ENCODE measurements around the gene SCRN2.
A peak's percentile ranks its signal among the peaks of the same experiment; 100 is the strongest.

The SCRN2 gene

DNA sequence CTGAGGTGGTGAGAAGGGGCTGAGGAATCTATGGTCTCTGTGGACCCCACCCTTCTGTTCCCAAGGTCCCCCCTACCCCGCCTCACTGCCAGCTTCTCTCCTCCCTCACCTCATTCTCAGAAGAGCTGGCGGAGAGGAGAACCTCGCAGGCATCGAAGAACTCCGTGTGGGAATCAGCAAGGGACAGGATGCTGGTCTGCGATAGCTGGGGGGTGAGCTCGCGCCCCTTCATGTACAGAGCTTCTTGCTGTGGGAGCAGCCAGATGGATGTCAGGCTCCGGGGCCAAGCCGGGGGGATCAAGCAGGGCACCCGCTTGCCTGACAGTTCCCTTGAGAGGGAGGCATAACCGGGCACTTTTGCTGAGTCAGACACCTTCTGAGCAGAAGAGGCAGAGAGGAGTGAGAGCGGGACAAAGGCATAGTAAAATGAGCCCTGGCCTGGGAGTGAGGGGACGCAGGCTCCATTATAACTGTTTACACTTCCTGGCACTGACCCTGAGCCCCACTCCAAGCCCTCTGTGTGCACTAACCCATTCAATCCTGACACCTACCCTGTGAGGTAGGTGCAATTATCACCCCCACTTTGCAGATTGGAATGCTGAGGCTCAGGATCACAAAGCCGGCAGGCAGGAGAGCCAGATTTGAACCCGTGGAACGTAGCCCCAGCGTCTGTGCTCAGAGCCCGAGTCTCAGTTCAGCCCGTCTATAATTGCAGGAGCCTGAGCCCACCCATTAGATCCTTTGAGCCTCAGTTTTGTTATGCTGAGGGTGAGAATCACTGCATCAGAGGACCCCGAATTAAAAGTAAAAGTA is 25.8 kb downstream of the SCRN2 start:
- no peak overlapping the region for H3K4me2 ChIP-seq
- no peaks in the 10 kb centered on the region for H3K9me3 ChIP-seq (replicated peaks in 1 of 11)
- H3K4me3 ChIP-seq: no peak overlapping the region
- H3K9ac ChIP-seq: no peak overlapping the region
- H4K20me1 ChIP-seq: peaks cover 0 to 56% (median 4%) of the 10 kb centered on the region in 11 experiments; a peak in 11 of 22 replicates
- peaks cover 3 to 10% (median 4%) of the 10 kb centered on the region in 10 experiments; a peak in 18 of 20 replicates for H3K4me1 ChIP-seq
- no peak for TF ChIP-seq Cebpa-rat (IDR thresholded peaks at IDR 0.05)
- H3K27ac ChIP-seq: no peak overlapping the region
- H3K27me3 ChIP-seq: no peaks in the 10 kb centered on the region
- H3K36me3 ChIP-seq: peaks cover 73 to 93% (median 88%) of the 10 kb centered on the region in 11 experiments

DNA sequence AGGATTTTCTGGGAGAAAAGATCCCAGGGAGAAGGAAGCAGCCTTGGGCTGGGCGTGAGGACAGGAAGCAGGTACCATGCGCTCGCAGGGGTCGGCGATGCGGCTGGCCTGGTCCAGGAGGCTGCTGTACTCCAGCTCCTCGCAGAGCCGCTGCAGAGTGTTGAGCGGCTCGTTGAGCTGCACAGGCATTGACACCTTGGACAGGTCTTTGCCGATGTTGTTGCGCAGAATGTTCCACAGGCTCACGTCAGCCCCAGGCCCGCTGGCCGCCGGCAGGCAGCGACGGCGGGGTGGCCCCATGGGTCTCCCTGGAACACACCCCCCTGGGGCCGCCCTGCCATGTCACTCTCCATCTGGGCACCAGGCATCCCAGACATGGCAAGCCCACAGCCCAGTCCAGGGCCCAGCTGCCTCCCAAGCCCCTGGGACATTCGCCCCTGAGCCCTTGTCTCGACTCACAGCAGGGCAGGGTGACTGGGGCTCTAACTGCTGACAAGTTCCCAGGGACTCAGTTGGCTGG is 27.5 kb downstream of the SCRN2 start:
- H3K36me3 ChIP-seq: peaks cover 82 to 99% (median 95%) of the 10 kb centered on the region in 11 experiments
- H3K27ac ChIP-seq: no peak overlapping the region
- no peak overlapping the region for H3K4me3 ChIP-seq
- no peak overlapping the region for H3K4me2 ChIP-seq
- H4K20me1 ChIP-seq: peaks cover 0 to 51% (median 0%) of the 10 kb centered on the region in 11 experiments; a peak in 9 of 22 replicates
- H3K4me1 ChIP-seq: peaks cover 0 to 12% (median 0%) of the 10 kb centered on the region in 10 experiments; a peak in 8 of 20 replicates
- no peak overlapping the region; a peak in 1 of 22 replicates for H3K9ac ChIP-seq
- H3K9me3 ChIP-seq (replicated peaks in 1 of 11): no peaks in the 10 kb centered on the region
- H3K27me3 ChIP-seq: no peaks in the 10 kb centered on the region
- TF ChIP-seq Cebpa-rat (IDR thresholded peaks at IDR 0.05): no peak

DNA sequence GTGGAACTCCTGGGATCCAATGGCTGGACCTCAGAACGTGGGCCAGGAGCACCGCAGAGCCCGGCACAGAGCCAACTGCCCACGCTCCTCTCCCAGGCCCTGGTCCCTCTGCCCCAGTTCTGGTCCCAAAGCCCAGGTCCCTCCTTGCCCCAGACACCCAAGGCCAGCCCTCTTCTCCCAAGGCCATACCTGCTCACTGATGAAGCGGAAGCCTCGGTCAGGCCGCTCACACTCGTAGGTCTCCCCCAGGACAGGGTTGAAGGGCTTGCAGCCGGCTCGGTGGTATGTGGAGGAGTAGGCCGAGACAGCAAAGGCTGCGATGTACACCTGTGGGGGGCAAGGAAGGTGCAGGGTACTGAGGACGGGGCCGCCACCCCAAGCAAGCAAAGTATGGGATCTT is 28.0 kb downstream of the SCRN2 start:
- Histone ChIP-seq H3K27ac (no peak overlapping the region), H3K27me3 (no peaks in the 10 kb centered on the region), H3K4me2 (no peak overlapping the region), H4K20me1 (peaks cover 0 to 55% (median 0%) of the 10 kb centered on the region in 11 experiments; a peak in 8 of 22 replicates), H3K9me3 (replicated peaks in 1 of 11) (no peaks in the 10 kb centered on the region), H3K4me3 (no peak overlapping the region), H3K9ac (0 out of 22 replicates have a peak overlapping the region, but pooled peaks of 1 of the 11 experiments have one; percentile 9), H3K4me1 (peaks cover 0 to 12% (median 0%) of the 10 kb centered on the region in 10 experiments; a peak in 8 of 20 replicates), H3K36me3 (peaks cover 82 to 99% (median 95%) of the 10 kb centered on the region in 11 experiments)
- no peak for TF ChIP-seq Cebpa-rat (IDR thresholded peaks at IDR 0.05)

DNA sequence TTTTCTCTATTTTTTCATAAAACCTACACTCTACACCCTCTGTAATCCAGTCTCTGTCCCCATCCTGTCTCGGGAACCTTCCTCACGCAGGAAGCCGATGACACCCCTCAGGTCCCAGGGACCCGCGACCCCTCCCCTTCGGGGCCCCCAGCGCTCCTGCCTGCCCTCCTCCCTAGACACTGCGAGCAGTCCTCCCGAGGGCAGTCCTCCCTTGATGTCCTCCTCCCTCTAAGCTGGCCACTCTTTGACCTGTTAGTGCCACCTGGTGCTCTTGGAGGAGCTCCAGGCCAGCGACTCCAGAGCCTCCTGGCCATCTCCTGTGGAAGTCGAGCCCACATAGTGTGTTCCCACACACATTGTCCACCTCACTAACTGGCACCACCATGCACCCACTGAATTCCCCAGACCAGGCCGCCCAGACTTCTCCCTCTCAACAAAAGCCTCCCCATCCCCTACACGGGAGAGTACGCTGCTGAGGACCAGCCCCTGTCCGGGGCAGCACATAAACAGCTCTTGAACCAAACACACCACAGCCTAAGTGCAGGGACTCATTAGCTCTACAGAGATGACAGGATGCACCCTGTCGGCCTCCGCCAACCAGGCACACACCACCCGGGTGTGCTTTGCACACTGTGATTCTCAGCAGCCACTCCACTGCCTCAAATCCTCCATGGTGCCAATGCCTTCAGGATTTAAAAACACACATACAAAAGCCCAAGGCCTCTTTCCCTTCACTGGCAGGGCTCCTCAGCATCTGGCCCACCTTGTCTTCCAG is 28.7 kb downstream of the SCRN2 start:
- H3K4me3 ChIP-seq: no peak overlapping the region
- H3K9me3 ChIP-seq (replicated peaks in 1 of 11): no peaks in the 10 kb centered on the region
- H3K4me1 ChIP-seq: peaks cover 0 to 12% (median under 1%) of the 10 kb centered on the region in 10 experiments; a peak in 9 of 20 replicates
- H3K9ac ChIP-seq: 0 out of 22 replicates have a peak overlapping the region, but pooled peaks of 1 of the 11 experiments have one; percentile 9
- H3K27ac ChIP-seq: no peak overlapping the region
- H3K4me2 ChIP-seq: no peak overlapping the region
- TF ChIP-seq Cebpa-rat (IDR thresholded peaks at IDR 0.05): no peak
- no peaks in the 10 kb centered on the region for H3K27me3 ChIP-seq
- peaks cover 82 to 99% (median 95%) of the 10 kb centered on the region in 11 experiments for H3K36me3 ChIP-seq
- H4K20me1 ChIP-seq: peaks cover 0 to 63% (median 0%) of the 10 kb centered on the region in 11 experiments; a peak in 8 of 22 replicates

DNA sequence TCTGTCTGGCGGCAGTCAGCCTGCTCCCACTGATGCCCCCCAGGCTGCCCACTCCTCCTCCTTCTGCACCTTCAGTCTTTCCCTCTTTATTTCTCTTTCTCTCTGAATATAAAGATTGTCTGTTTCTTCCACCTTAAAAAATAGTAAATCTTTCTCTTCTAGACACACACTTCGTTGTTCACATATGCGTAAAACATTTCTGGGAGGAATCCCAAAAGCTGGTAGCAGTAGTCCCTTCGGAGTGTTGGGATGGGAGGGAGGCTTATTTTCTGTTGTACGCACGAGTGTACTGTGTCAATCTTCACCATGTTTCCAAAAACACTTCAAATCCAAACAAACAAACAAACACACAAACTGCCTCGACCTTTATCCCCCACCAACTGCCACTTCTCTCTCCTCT is 29.4 kb downstream of the SCRN2 start:
- no peak overlapping the region for H3K4me2 ChIP-seq

DNA sequence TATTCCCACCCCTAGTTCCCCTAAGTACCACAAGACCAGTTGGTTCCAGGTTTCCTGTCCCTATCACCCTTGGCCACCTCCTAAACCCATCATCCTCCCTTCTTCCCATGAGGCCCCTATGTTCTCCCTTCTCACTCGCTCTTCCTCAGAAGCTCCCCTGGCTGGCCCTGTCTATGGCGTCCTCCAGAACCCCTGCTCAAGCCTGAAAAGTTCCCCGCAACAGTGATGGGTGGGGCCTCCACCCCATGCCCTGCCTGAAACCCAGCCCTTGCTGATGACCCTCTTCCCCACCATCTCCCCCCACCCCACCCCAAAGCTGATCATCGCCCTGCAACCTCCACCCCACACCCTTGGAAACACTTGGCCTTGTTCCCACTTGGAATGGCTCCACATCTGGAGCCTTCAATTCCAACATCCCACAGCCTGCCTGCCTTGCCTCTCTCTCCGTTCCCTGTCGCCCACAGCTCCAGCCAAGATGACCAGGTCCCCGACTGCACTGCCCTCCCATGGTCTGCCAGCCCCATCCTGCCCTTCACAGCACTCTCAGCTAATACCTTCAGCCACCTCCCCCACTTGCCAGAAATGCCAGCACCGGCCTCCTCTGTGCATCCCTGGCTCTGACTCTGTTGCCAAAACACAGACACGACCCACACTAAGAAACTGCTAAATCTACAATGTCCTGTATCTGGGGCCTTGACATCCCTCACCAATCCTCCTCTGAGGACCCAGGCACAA is 30.0 kb downstream of the SCRN2 start:
- no peak for TF ChIP-seq Cebpa-rat (IDR thresholded peaks at IDR 0.05)
- no peak overlapping the region for H3K4me3 ChIP-seq
- H3K4me2 ChIP-seq: peak overlapping the region in 3 of 11 experiments; percentile 19 to 31 (median 21); a peak in 1 of 22 replicates
- H3K27me3 ChIP-seq: no peaks in the 10 kb centered on the region
- H4K20me1 ChIP-seq: peaks cover 0 to 76% (median 0%) of the 10 kb centered on the region in 11 experiments; a peak in 8 of 22 replicates
- H3K9me3 ChIP-seq (replicated peaks in 1 of 11): no peaks in the 10 kb centered on the region
- H3K4me1 ChIP-seq: peaks cover 0 to 17% (median 11%) of the 10 kb centered on the region in 10 experiments; a peak in 19 of 20 replicates
- H3K9ac ChIP-seq: no peak overlapping the region
- H3K36me3 ChIP-seq: peaks cover 75 to 95% (median 90%) of the 10 kb centered on the region in 11 experiments
- H3K27ac ChIP-seq: peak overlapping the region in 1 of 11 experiments; percentile 49; a peak in 1 of 22 replicates

More for the DNA sequence above, 29.4 kb downstream of the SCRN2 start:
- Histone ChIP-seq H3K4me3 (no peak overlapping the region), H4K20me1 (peaks cover 0 to 69% (median 0%) of the 10 kb centered on the region in 11 experiments; a peak in 8 of 22 replicates), H3K36me3 (peaks cover 81 to 99% (median 95%) of the 10 kb centered on the region in 11 experiments), H3K4me1 (peaks cover 0 to 12% (median 6%) of the 10 kb centered on the region in 10 experiments; a peak in 18 of 20 replicates), H3K9ac (no peak overlapping the region), H3K9me3 (replicated peaks in 1 of 11) (no peaks in the 10 kb centered on the region), H3K27me3 (no peaks in the 10 kb centered on the region), H3K27ac (no peak overlapping the region)
- no peak for TF ChIP-seq Cebpa-rat (IDR thresholded peaks at IDR 0.05)

DNA sequence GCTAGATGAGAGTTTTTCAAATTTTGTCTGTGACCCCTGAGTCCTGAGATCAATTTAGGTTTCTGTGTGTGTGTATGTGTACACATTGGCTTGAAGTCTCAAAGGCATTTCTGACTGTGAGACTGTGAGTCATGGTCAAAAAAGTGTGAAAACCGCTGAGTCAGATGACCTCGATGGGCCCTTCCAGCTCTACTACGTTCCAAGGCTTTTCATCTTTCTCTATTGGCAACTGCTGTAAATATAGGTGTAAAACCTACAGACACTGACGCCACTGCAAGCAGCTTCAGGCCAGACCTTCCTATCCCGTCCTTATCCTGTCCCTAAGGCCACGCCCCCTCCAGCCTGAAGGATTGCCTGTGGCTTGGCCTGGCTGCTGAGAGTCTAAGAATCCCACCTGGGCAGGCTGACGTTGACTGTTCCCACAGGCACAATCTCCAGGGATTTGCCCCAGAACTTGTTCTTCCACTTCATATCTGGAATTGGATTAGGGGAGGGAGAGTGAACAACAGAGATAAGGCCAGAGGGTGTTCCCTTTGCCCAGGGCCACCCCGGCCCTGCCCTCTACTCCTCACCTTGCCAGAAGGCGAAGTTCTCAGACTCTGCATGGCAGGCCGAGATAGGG is 30.8 kb downstream of the SCRN2 start:
- H4K20me1 ChIP-seq: peaks cover 0 to 78% (median 0%) of the 10 kb centered on the region in 11 experiments; a peak in 8 of 22 replicates
- peak overlapping the region in 5 of 11 experiments; percentile 14 to 45 (median 21); a peak in 5 of 22 replicates for H3K4me2 ChIP-seq
- no peaks in the 10 kb centered on the region for H3K27me3 ChIP-seq
- H3K27ac ChIP-seq: peak overlapping the region in 1 of 11 experiments; percentile 49; a peak in 1 of 22 replicates
- no peak overlapping the region for H3K4me3 ChIP-seq
- H3K36me3 ChIP-seq: peaks cover 67 to 88% (median 82%) of the 10 kb centered on the region in 11 experiments
- peaks cover 7 to 25% (median 18%) of the 10 kb centered on the region in 10 experiments for H3K4me1 ChIP-seq
- H3K9ac ChIP-seq: 0 out of 22 replicates have a peak overlapping the region, but pooled peaks of 1 of the 11 experiments have one; percentile 23
- TF ChIP-seq Cebpa-rat (IDR thresholded peaks at IDR 0.05): no peak
- H3K9me3 ChIP-seq (replicated peaks in 1 of 11): no peaks in the 10 kb centered on the region

Measured in BLaER1 treated with 17β-estradiol and CSF1 and Interleukin-3, amounts not matched to agents 10 nM and 100 nM (cell line).